CD14-positive monocyte (primary cell): ENCODE measurements around the gene RUNX2. TPM values are rescaled to one million over a fixed set of nuclear protein-coding genes. Genes with fewer than 3 reads are reported as not detected.
A peak's percentile ranks its signal among the peaks of the same experiment; 100 is the strongest.

Experiments
- DNase-seq, 3 donors: peaks; one replicate each; pipeline ENCODE4 v3.0.0-alpha.2; 2011 to 2022
- H2AFZ ChIP-seq: 2 replicates; pipeline ENCODE4 v1.6.0; 2012; ENCODE audit warnings: mild to moderate bottlenecking, low read depth, low read length, inconsistent platforms; ENCODE audit not compliant: insufficient read depth, poor library complexity, severe bottlenecking
- H3K27ac ChIP-seq, 2 donors: 1 replicate in 1 of 2; 2 replicates in 1 of 2; pipeline ENCODE4 v1.5.1; 2012 to 2013; ENCODE audit warnings: low read length in 2 of 2, control low read depth in 1 of 2, inconsistent platforms in 1 of 2, low read depth in 1 of 2, mild to moderate bottlenecking in 1 of 2
- H3K27me3 ChIP-seq, 2 donors: one replicate each; pipeline versions ENCODE4 v1.6.0 to v1.6.1; 2011 to 2013; ENCODE audit warnings: low read length in 2 of 2; ENCODE audit not compliant: control insufficient read depth in 2 of 2, insufficient read depth in 2 of 2
- H3K36me3 ChIP-seq, 2 donors: replicated peaks in 1 of 2; 1 replicate in 1 of 2; 2 replicates in 1 of 2; pipeline versions ENCODE4 v1.5.1 to v1.6.1; 2012 to 2013; ENCODE audit warnings: low read length in 2 of 2, control low read depth in 1 of 2, inconsistent platforms in 1 of 2, mild to moderate bottlenecking in 1 of 2; ENCODE audit not compliant: insufficient read depth in 2 of 2, control insufficient read depth in 1 of 2
- H3K4me1 ChIP-seq, 2 donors: 1 replicate in 1 of 2; 2 replicates in 1 of 2; pipeline versions ENCODE4 v1.5.1 to v1.6.1; 2012 to 2013; ENCODE audit warnings: low read length in 2 of 2, control low read depth in 1 of 2, inconsistent platforms in 1 of 2, mild to moderate bottlenecking in 1 of 2, moderate library complexity in 1 of 2; ENCODE audit not compliant: insufficient read depth in 2 of 2, control insufficient read depth in 1 of 2
- H3K4me2 ChIP-seq: replicated peaks from 2 replicates; pipeline ENCODE3; 2012; ENCODE audit warnings: low read length, moderate library complexity, mild to moderate bottlenecking; ENCODE audit not compliant: poor library complexity, severe bottlenecking; ENCODE audit errors: extremely low read depth
- H3K4me3 ChIP-seq, 3 experiments: fragments of 200-600 bp in 1 of 3; sonication (generic) in 1 of 3; replicated peaks in 1 of 3; 1 replicate in 2 of 3; 2 replicates in 1 of 3; pipeline ENCODE4 v1.5.1; 2011 to 2013; ENCODE audit warnings: low read length in 3 of 3, mild to moderate bottlenecking in 3 of 3, control low read depth in 2 of 3, low read depth in 2 of 3, inconsistent platforms in 1 of 3, moderate library complexity in 1 of 3
- H3K79me2 ChIP-seq: 2 replicates; pipeline ENCODE4 v1.6.0; 2012; ENCODE audit warnings: mild to moderate bottlenecking, control low read depth, inconsistent platforms, low read length, moderate library complexity; ENCODE audit not compliant: insufficient read depth
- H3K9ac ChIP-seq: 2 replicates; pipeline ENCODE4 v1.6.0; 2017; ENCODE audit warnings: low read length, mild to moderate bottlenecking; ENCODE audit not compliant: insufficient read depth, poor library complexity, severe bottlenecking
- H3K9me3 ChIP-seq, 2 donors: replicated peaks in 1 of 2; 1 replicate in 1 of 2; 2 replicates in 1 of 2; pipeline versions ENCODE4 v1.5.1 to v1.6.1; 2012 to 2013; ENCODE audit warnings: low read length in 2 of 2, control low read depth in 1 of 2; ENCODE audit not compliant: control insufficient read depth in 1 of 2, insufficient read depth in 1 of 2
- H4K20me1 ChIP-seq: 2 replicates; pipeline ENCODE4 v1.6.0; 2012; ENCODE audit warnings: mild to moderate bottlenecking, low read length, control low read depth, moderate library complexity; ENCODE audit not compliant: insufficient read depth
- H3K27ac Mint-ChIP-seq, 7 donors: one replicate each; pipeline ENCODE4 v1.8.0; 2020; ENCODE audit warnings: mild to moderate bottlenecking in 7 of 7, mixed read lengths in 7 of 7, moderate library complexity in 6 of 7, inconsistent platforms in 2 of 7
- H3K27me3 Mint-ChIP-seq, 3 donors: one replicate each; pipeline ENCODE4 v1.8.0; 2021 to 2022; ENCODE audit warnings: low read depth in 3 of 3, mild to moderate bottlenecking in 3 of 3, mixed read lengths in 3 of 3, moderate library complexity in 3 of 3, inconsistent platforms in 1 of 3
- H3K36me3 Mint-ChIP-seq, 2 donors: one replicate each; pipeline ENCODE4 v1.8.0; 2020; ENCODE audit warnings: mixed read lengths in 2 of 2, inconsistent platforms in 1 of 2, mild to moderate bottlenecking in 1 of 2
- H3K4me1 Mint-ChIP-seq: one replicate; pipeline ENCODE4 v1.8.0; 2020; ENCODE audit warnings: mild to moderate bottlenecking, mixed read lengths
- H3K4me3 Mint-ChIP-seq, 2 donors: one replicate each; pipeline ENCODE4 v1.8.0; 2020; ENCODE audit warnings: mild to moderate bottlenecking in 2 of 2, mixed read lengths in 2 of 2, moderate library complexity in 1 of 2
- H3K9me3 Mint-ChIP-seq, 7 donors: one replicate each; pipeline ENCODE4 v1.8.0; 2020 to 2022; ENCODE audit warnings: mixed read lengths in 7 of 7, mild to moderate bottlenecking in 6 of 7, moderate library complexity in 6 of 7, inconsistent platforms in 2 of 7
- WGBS: methylation state at CpG from one replicate; pipeline ENCODE4 v1.1.5; 2013; ENCODE audit warnings: missing lambda C conversion rate; ENCODE audit not compliant: insufficient coverage; 5-methylcytosine and 5-hydroxymethylcytosine counted together
- intact Hi-C, 2 donors: fragments of 100-400 bp; cut with micrococcal nuclease; formaldehyde crosslinking; loops; one replicate each; pipeline versions ENCODE4 v1.15.0 to v1.15.1; 2023
- polyA plus RNA-seq, 3 donors: library from polyadenylated mRNA; depleted of rRNA in 1 of 3; unstranded in 2 of 3; stranded (reverse) in 1 of 3; fragments of 300-500 nt in 2 of 3; fragments of >200 nt in 1 of 3; fragmentation: Illumina TruSeq in 2 of 3; gene quantifications; 1 replicate in 2 of 3; 2 replicates in 1 of 3; pipeline ENCODE4 v1.2.3, GENCODE V29; 2012 to 2021
- TF ChIP-seq, protein P1 (sequence below): fragments of 200-600 bp; IDR thresholded peaks from one replicate; pipeline ENCODE4 v1.8.0; 2022; ENCODE audit warnings: antibody characterized with exemption, mild to moderate bottlenecking

Gene RUNX2
- polyA plus RNA-seq, 3 donors = 1.3 to 5.0 (median 2.5) TPM

DNA sequence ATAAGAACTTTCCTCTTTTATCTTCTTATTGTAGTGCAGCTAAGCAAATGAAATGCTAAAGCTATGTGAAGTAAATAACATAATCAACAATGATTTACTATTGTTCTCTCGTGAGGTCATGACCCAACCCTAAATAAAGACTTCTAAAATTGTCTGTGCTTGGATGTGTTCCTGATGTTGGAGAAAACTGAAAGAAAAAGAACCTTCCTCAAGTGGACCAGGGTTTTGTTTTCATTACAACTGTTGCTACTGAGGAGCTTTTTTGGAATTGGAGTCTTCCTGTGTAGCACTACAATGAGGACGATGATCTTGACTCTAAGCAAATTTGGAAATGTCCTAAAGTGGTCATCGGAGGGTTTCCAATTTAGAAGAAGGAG is 109.3 kb downstream of the RUNX2 start:
- H3K9me3 ChIP-seq = no peaks in the 10 kb centered on the region
- H3K4me3 ChIP-seq = peak overlapping the region; percentile 10 to 62 (median 36)
- Mint-ChIP-seq H3K36me3 (peaks cover 26 to 33% of the 10 kb centered on the region in 2 donors), H3K27ac (peak overlapping the region; percentile 78 to 94 (median 87)), H3K27me3 (no peaks in the 10 kb centered on the region), H3K4me1 (peaks cover 66% of the 10 kb centered on the region), H3K4me3 (peak overlapping the region in 1 of 2 donors; percentile 54), H3K9me3 (no peaks in the 10 kb centered on the region)
- H2AFZ ChIP-seq = peak overlapping the region; percentile 29
- TF ChIP-seq, protein P1, sequence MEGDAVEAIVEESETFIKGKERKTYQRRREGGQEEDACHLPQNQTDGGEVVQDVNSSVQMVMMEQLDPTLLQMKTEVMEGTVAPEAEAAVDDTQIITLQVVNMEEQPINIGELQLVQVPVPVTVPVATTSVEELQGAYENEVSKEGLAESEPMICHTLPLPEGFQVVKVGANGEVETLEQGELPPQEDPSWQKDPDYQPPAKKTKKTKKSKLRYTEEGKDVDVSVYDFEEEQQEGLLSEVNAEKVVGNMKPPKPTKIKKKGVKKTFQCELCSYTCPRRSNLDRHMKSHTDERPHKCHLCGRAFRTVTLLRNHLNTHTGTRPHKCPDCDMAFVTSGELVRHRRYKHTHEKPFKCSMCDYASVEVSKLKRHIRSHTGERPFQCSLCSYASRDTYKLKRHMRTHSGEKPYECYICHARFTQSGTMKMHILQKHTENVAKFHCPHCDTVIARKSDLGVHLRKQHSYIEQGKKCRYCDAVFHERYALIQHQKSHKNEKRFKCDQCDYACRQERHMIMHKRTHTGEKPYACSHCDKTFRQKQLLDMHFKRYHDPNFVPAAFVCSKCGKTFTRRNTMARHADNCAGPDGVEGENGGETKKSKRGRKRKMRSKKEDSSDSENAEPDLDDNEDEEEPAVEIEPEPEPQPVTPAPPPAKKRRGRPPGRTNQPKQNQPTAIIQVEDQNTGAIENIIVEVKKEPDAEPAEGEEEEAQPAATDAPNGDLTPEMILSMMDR = no peak
- peaks cover 52 to 65% of the 10 kb centered on the region in 2 donors for H3K4me1 ChIP-seq
- H3K27me3 ChIP-seq = no peaks in the 10 kb centered on the region
- H3K79me2 ChIP-seq = peaks cover 87% of the 10 kb centered on the region
- H3K36me3 ChIP-seq = peaks cover 5 to 8% of the 10 kb centered on the region in 2 donors
- H3K4me2 ChIP-seq = peak overlapping the region; percentile 71
- no peak for DNase-seq
- intact Hi-C loops = loop anchor here in 1 of 2 donors (2.0 kb wide), 1 partner anchor 15 kb away; no protein-coding TSS in a partner anchor
- no peaks in the 10 kb centered on the region for H4K20me1 ChIP-seq
- peak overlapping the region; percentile 19 for H3K9ac ChIP-seq
- WGBS = no CpG with 5 or more reads among the region's 3 CpGs
- H3K27ac ChIP-seq = peak overlapping the region in 1 of 2 donors; percentile 78

DNA sequence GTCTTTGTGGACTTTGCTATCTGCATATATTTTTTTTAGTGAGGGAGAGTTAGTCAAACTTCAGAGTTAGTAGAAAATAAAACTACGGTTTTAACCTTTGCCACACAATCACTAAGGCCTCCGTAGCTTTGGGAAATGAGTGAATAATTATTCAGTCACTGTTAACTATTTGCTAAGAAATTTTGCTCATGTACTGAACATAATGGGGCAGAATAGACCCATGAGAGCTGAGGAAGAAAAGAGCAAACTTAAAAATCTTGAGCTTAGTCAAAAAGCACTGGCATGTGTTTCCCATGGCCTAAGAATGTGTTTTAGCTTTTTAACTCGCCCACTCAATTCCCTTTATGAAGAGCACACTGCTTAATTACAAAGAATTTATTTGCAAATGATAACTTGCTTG is 110.0 kb downstream of the RUNX2 start:
- Histone ChIP-seq H2AFZ (no peak overlapping the region), H4K20me1 (no peaks in the 10 kb centered on the region), H3K36me3 (peaks cover 5 to 8% of the 10 kb centered on the region in 2 donors), H3K27ac (peak overlapping the region in 1 of 2 donors; percentile 78), H3K9ac (no peak overlapping the region), H3K27me3 (no peaks in the 10 kb centered on the region), H3K4me2 (no peak overlapping the region), H3K9me3 (no peaks in the 10 kb centered on the region), H3K4me3 (no peak overlapping the region), H3K4me1 (peaks cover 52 to 62% of the 10 kb centered on the region in 2 donors), H3K79me2 (peaks cover 88% of the 10 kb centered on the region)
- intact Hi-C loops = no loop called here
- DNase-seq = no peak
- WGBS = no CpG with 5 or more reads among the region's 3 CpGs
- Mint-ChIP-seq H3K27me3 (peaks cover 0 to 1% (median 0%) of the 10 kb centered on the region in 3 donors), H3K4me1 (peaks cover 62% of the 10 kb centered on the region), H3K9me3 (no peaks in the 10 kb centered on the region), H3K4me3 (no peak overlapping the region), H3K36me3 (peaks cover 31 to 38% of the 10 kb centered on the region in 2 donors), H3K27ac (peak overlapping the region in 4 of 7 donors; percentile 28 to 91 (median 88))
- TF ChIP-seq, protein P1 = no peak
